KOPT-K1 (cell line): Measurements from ENCODE around the gene BCO1.

Experiments used
- H3K27ac ChIP-seq: fragments of 200-600 bp; sonication (generic); 2 replicates; pipeline ENCODE4 v1.5.1; 2016; ENCODE audit warnings: antibody characterized with exemption, mild to moderate bottlenecking, low read depth, low read length; ENCODE audit not compliant: poor library complexity, severe bottlenecking
- H3K36me3 ChIP-seq: fragments of 200-600 bp; sonication (generic); 2 replicates; pipeline ENCODE4 v1.5.1; 2017; ENCODE audit warnings: antibody characterized with exemption, mild to moderate bottlenecking, low read length, moderate library complexity; ENCODE audit not compliant: insufficient read depth
- H3K9me3 ChIP-seq: fragments of 200-600 bp; sonication (generic); 2 replicates; pipeline ENCODE4 v1.5.1; 2017; ENCODE audit warnings: antibody characterized with exemption, low read length, mild to moderate bottlenecking; ENCODE audit not compliant: insufficient read depth, poor library complexity, severe bottlenecking

Gene BCO1

GRCh38 chr16:81238296-81239011 is at the start of gene BCO1:
BCO1 (plus strand) TSS chr16:81238689; CDS start chr16:81238909, 220 bp downstream.
- Histone ChIP-seq H3K36me3 (no peaks in the 10 kb centered on the region), H3K27ac (no peak within 1 kb of the TSS), H3K9me3 (no peaks in the 10 kb centered on the region)

GRCh38 chr16:81189100-81189664 is 49.3 kb upstream of the BCO1 start:
- no peak overlapping the region for H3K27ac ChIP-seq
- no peaks in the 10 kb centered on the region for H3K9me3 ChIP-seq
- no peaks in the 10 kb centered on the region for H3K36me3 ChIP-seq

GRCh38 chr16:81190667-81191066 is 47.8 kb upstream of the BCO1 start:
- Histone ChIP-seq H3K36me3 (no peaks in the 10 kb centered on the region), H3K27ac (no peak overlapping the region), H3K9me3 (no peaks in the 10 kb centered on the region)

- Histone ChIP-seq H3K9me3 (no peaks in the 10 kb centered on the region), H3K36me3 (no peaks in the 10 kb centered on the region), H3K27ac (no peak overlapping the region)
Measured at GRCh38 chr16:81195885-81196534, 42.5 kb upstream of the BCO1 start.

- Histone ChIP-seq H3K27ac (no peak overlapping the region), H3K36me3 (no peaks in the 10 kb centered on the region), H3K9me3 (no peaks in the 10 kb centered on the region)
Measured at GRCh38 chr16:81198635-81199034, 39.9 kb upstream of the BCO1 start.

GRCh38 chr16:81201267-81201666 is 37.2 kb upstream of the BCO1 start:
- Histone ChIP-seq H3K27ac (no peak overlapping the region), H3K36me3 (no peaks in the 10 kb centered on the region), H3K9me3 (no peaks in the 10 kb centered on the region)

GRCh38 chr16:81204798-81205680 is 33.5 kb upstream of the BCO1 start:
- Histone ChIP-seq H3K9me3 (no peaks in the 10 kb centered on the region), H3K36me3 (no peaks in the 10 kb centered on the region), H3K27ac (no peak overlapping the region)

- Histone ChIP-seq H3K27ac (no peak overlapping the region), H3K36me3 (no peaks in the 10 kb centered on the region), H3K9me3 (no peaks in the 10 kb centered on the region)
Measured at GRCh38 chr16:81207076-81207475, 31.4 kb upstream of the BCO1 start.

- no peak overlapping the region for H3K27ac ChIP-seq
- H3K9me3 ChIP-seq, result no peaks in the 10 kb centered on the region
- H3K36me3 ChIP-seq, result no peaks in the 10 kb centered on the region
Measured at GRCh38 chr16:81210807-81211206, 27.7 kb upstream of the BCO1 start.

- Histone ChIP-seq H3K27ac (no peak overlapping the region), H3K9me3 (no peaks in the 10 kb centered on the region), H3K36me3 (no peaks in the 10 kb centered on the region)
Measured at GRCh38 chr16:81212830-81213465, 25.5 kb upstream of the BCO1 start.

- H3K27ac ChIP-seq, result no peak overlapping the region
- H3K9me3 ChIP-seq, result no peaks in the 10 kb centered on the region
- H3K36me3 ChIP-seq, result no peaks in the 10 kb centered on the region
Measured at GRCh38 chr16:81214745-81215166, 23.7 kb upstream of the BCO1 start.

- no peaks in the 10 kb centered on the region for H3K36me3 ChIP-seq
- H3K27ac ChIP-seq, result no peak overlapping the region
- no peaks in the 10 kb centered on the region for H3K9me3 ChIP-seq
Measured at GRCh38 chr16:81216114-81216513, 22.4 kb upstream of the BCO1 start.

GRCh38 chr16:81216706-81217105 is 21.8 kb upstream of the BCO1 start:
- Histone ChIP-seq H3K36me3 (no peaks in the 10 kb centered on the region), H3K9me3 (no peaks in the 10 kb centered on the region)

GRCh38 chr16:81219151-81219550 is 19.3 kb upstream of the BCO1 start:
- Histone ChIP-seq H3K27ac (no peak overlapping the region), H3K9me3 (no peaks in the 10 kb centered on the region), H3K36me3 (no peaks in the 10 kb centered on the region)

More at GRCh38 chr16:81216706-81217105, 21.8 kb upstream of the BCO1 start:
- H3K27ac ChIP-seq, result no peak overlapping the region
